Lower lobe of right lung (tissue), 2 donors: ENCODE data around the gene BACH2. TPM values are rescaled to one million over a fixed set of nuclear protein-coding genes. Genes with fewer than 3 reads are reported as not detected.
"Not testable (repeated sequence)": the region's sequence is repeated elsewhere in the genome, so short reads cannot be mapped to it uniquely, and the experiment has no call there.

Experiments
- ATAC-seq, 2 donors: fragments of 200-7000 bp; cut with Tn5 transposase; one replicate each; pipeline ENCODE4 v1.9.1; 2020 to 2022; ENCODE audit warnings: mild to moderate bottlenecking in 2 of 2, moderate library complexity in 2 of 2
- DNase-seq: peaks from one replicate; pipeline ENCODE4 v3.0.0-alpha.2; 2020
- H3K27ac ChIP-seq: fragments of 200-600 bp; one replicate; pipeline ENCODE4 v1.8.0; 2022
- H3K27me3 ChIP-seq: fragments of 200-600 bp; one replicate; pipeline ENCODE4 v1.8.0; 2022; ENCODE audit warnings: low read depth
- H3K36me3 ChIP-seq: fragments of 200-600 bp; one replicate; pipeline ENCODE4 v1.8.0; 2022; ENCODE audit warnings: mild to moderate bottlenecking
- H3K4me1 ChIP-seq: fragments of 200-600 bp; one replicate; pipeline ENCODE4 v1.8.0; 2022
- H3K4me3 ChIP-seq: fragments of 200-600 bp; one replicate; pipeline ENCODE4 v1.8.0; 2022; ENCODE audit warnings: mild to moderate bottlenecking
- H3K9me3 ChIP-seq: fragments of 200-600 bp; one replicate; pipeline ENCODE4 v1.8.0; 2022
- CTCF ChIP-seq: fragments of 200-600 bp; IDR thresholded peaks from one replicate; pipeline ENCODE4 v1.8.0; 2022; ENCODE audit warnings: antibody characterized with exemption, mild to moderate bottlenecking
- intact Hi-C: fragments of 100-400 bp; cut with DNase I; formaldehyde crosslinking; loops from one replicate; pipeline ENCODE4 v1.11.0; 2022
- total RNA-seq: library from RNA; stranded (reverse); fragmentation: NEBNext Ultra II Directional; extraction: Animal tissue kit (Norgen Biotek cat#: 25700); gene quantifications from one replicate; pipeline ENCODE4 v1.2.1, GENCODE V29; 2021
- donor health status: DM: no; HTN: yes; CAD: no; lungs with severe emphysema.

Gene BACH2
- total RNA-seq, 1 donor from 2014 or later, result 6.3 TPM

GRCh38 chr6:90212274-90212673 lies 84.4 kb downstream of the BACH2 start:
- intact Hi-C loops, result no loop called here
- Histone ChIP-seq H3K27me3 (no peaks in the 10 kb centered on the region), H3K27ac (no peak overlapping the region), H3K4me3 (no peak overlapping the region), H3K36me3 (no peaks in the 10 kb centered on the region), H3K4me1 (peaks cover 9% of the 10 kb centered on the region), H3K9me3 (no peaks in the 10 kb centered on the region)
- DNase-seq, result no peak
- ATAC-seq, result no peak
- TF ChIP-seq CTCF, result no peak

GRCh38 chr6:90209527-90209926 lies 87.1 kb downstream of the BACH2 start:
- no peak overlapping the region for H3K27ac ChIP-seq
- H3K27me3 ChIP-seq, result no peaks in the 10 kb centered on the region
- H3K4me1 ChIP-seq, result no peaks in the 10 kb centered on the region
- ATAC-seq (no peak), DNase-seq (no peak)
- no peak for TF ChIP-seq CTCF
- no peaks in the 10 kb centered on the region for H3K36me3 ChIP-seq
- intact Hi-C loops, result no loop called here
- no peak overlapping the region for H3K4me3 ChIP-seq
- H3K9me3 ChIP-seq, result no peaks in the 10 kb centered on the region

- H3K27me3 ChIP-seq, H3K4me1 ChIP-seq, H3K9me3 ChIP-seq, H3K27ac ChIP-seq, DNase-seq, ATAC-seq, H3K36me3 ChIP-seq, H3K4me3 ChIP-seq, intact Hi-C loops: not testable (repeated sequence)
Measured at GRCh38 chr6:90208690-90209089, 88.0 kb downstream of the BACH2 start.

GRCh38 chr6:90204327-90205056 lies 92.2 kb downstream of the BACH2 start:
- no peaks in the 10 kb centered on the region for H3K36me3 ChIP-seq
- H3K4me3 ChIP-seq, result no peak overlapping the region
- no peak for ATAC-seq
- intact Hi-C loops, result no loop called here
- H3K4me1 ChIP-seq, result no peaks in the 10 kb centered on the region
- no peaks in the 10 kb centered on the region for H3K9me3 ChIP-seq
- H3K27me3 ChIP-seq, result no peaks in the 10 kb centered on the region
- DNase-seq, result no peak
- no peak overlapping the region for H3K27ac ChIP-seq
- no peak for TF ChIP-seq CTCF

GRCh38 chr6:90203672-90204071 lies 93.0 kb downstream of the BACH2 start:
- Histone ChIP-seq H3K4me1 (no peaks in the 10 kb centered on the region), H3K27me3 (no peaks in the 10 kb centered on the region), H3K27ac (no peak overlapping the region), H3K36me3 (no peaks in the 10 kb centered on the region), H3K9me3 (no peaks in the 10 kb centered on the region), H3K4me3 (no peak overlapping the region)
- no peak for ATAC-seq
- TF ChIP-seq CTCF, result no peak
- no peak for DNase-seq
- intact Hi-C loops, result no loop called here

- DNase-seq (no peak), ATAC-seq (no peak)
- no peak for TF ChIP-seq CTCF
- H3K4me1 ChIP-seq, result no peaks in the 10 kb centered on the region
- no peaks in the 10 kb centered on the region for H3K27me3 ChIP-seq
- intact Hi-C loops, result no loop called here
- no peak overlapping the region for H3K27ac ChIP-seq
- H3K36me3 ChIP-seq, result no peaks in the 10 kb centered on the region
- no peak overlapping the region for H3K4me3 ChIP-seq
- no peaks in the 10 kb centered on the region for H3K9me3 ChIP-seq
Measured at GRCh38 chr6:90202156-90202555, 94.5 kb downstream of the BACH2 start.
